Right lobe of liver (tissue), 6 donors: ENCODE data around the gene PIK3C2G. TPM values are rescaled to one million over a fixed set of nuclear protein-coding genes. Genes with fewer than 3 reads are reported as not detected.

Experiments used
- ATAC-seq, 4 donors: fragments of 200-7000 bp; cut with Tn5 transposase; one replicate each; pipeline ENCODE4 v1.9.1; 2020; ENCODE audit warnings: mild to moderate bottlenecking in 4 of 4, moderate library complexity in 4 of 4
- DNase-seq, 3 donors: peaks; one replicate each; pipeline ENCODE4 v3.0.0-alpha.2; 2020
- H3K27ac ChIP-seq, 3 donors: fragments of 200-600 bp; one replicate each; pipeline ENCODE4 v1.8.0; 2022
- H3K27me3 ChIP-seq, 2 donors: fragments of 200-600 bp; one replicate each; pipeline ENCODE4 v1.8.0; 2022
- H3K36me3 ChIP-seq, 4 donors: fragments of 200-600 bp; sonication (generic) in 1 of 4; one replicate each; pipeline versions ENCODE4 v1.5.1 to v1.8.0; 2017 to 2022; ENCODE audit warnings: control low read depth in 1 of 4
- H3K4me1 ChIP-seq, 4 donors: fragments of 200-600 bp; sonication (generic) in 1 of 4; one replicate each; pipeline versions ENCODE4 v1.5.1 to v1.8.0; 2017 to 2022; ENCODE audit warnings: control low read depth in 1 of 4
- H3K4me3 ChIP-seq, 3 donors: fragments of 200-600 bp; one replicate each; pipeline ENCODE4 v1.8.0; 2022
- H3K9me3 ChIP-seq, 4 donors: fragments of 200-600 bp; sonication (generic) in 1 of 4; one replicate each; pipeline versions ENCODE4 v1.5.1 to v1.8.0; 2017 to 2022; ENCODE audit warnings: control low read depth in 1 of 4
- CTCF ChIP-seq, 4 donors: fragments of 200-600 bp in 3 of 4; fragments of 450-650 bp in 1 of 4; IDR thresholded peaks; one replicate each; pipeline versions ENCODE4 v1.5.1 to v1.8.0; 2016 to 2022; ENCODE audit warnings: antibody characterized with exemption in 4 of 4, mild to moderate bottlenecking in 2 of 4
- POLR2A ChIP-seq: fragments of 450-650 bp; IDR thresholded peaks from one replicate; pipeline ENCODE4 v1.6.1; 2017; ENCODE audit warnings: antibody characterized with exemption, mild to moderate bottlenecking
- WGBS: methylation state at CpG from one replicate; pipeline ENCODE4 v1.1.6; 2018; ENCODE audit warnings: low coverage, low lambda C conversion rate; ENCODE audit not compliant: insufficient coverage; ENCODE audit errors: missing lambda C conversion rate; 5-methylcytosine and 5-hydroxymethylcytosine counted together
- intact Hi-C, 2 donors: fragments of 100-400 bp; cut with DNase I; formaldehyde crosslinking; loops; one replicate each; pipeline versions ENCODE4 v1.11.2 to v1.14.1; 2022
- total RNA-seq, 6 experiments: library from RNA; depleted of rRNA in 2 of 6; stranded (reverse); fragments of >200 nt in 2 of 6; fragmentation: NEBNext Ultra II Directional in 3 of 6; extraction: Animal tissue kit (Norgen Biotek cat#: 25700) in 3 of 6; gene quantifications; one replicate each; pipeline versions ENCODE4 v1.1.0 to v1.2.4, GENCODE V29; 2016 to 2023
- donor health status: DM: no; HTN: yes; CAD: no.
- donor health status: DM: no; HTN: no; CAD: no.
- donor health status: DM: no; HTN: no; CAD: no.
- donor health status: DM: no; HTN: yes; CAD: no.
- donor health status: DM: no; HTN: yes; CAD: no.

Gene PIK3C2G
- total RNA-seq, 6 experiments from 2014 or later: 12.5 to 30.5 (median 24.8) TPM

GRCh38 chr12:18277196-18277595, 15.9 kb downstream of the PIK3C2G start:
- intact Hi-C loops: no loop called here
- Histone ChIP-seq H3K9me3 (no peaks in the 10 kb centered on the region), H3K27ac (no peak overlapping the region), H3K4me1 (no peaks in the 10 kb centered on the region), H3K36me3 (no peaks in the 10 kb centered on the region), H3K27me3 (no peaks in the 10 kb centered on the region), H3K4me3 (no peak overlapping the region)
- ATAC-seq (no peak), DNase-seq (no peak)
- WGBS: 100% methylated on average over 1 of the region's 1 CpG
- no peak for TF ChIP-seq CTCF (IDR thresholded peaks at IDR 0.05)
- no peak for TF ChIP-seq POLR2A

- Histone ChIP-seq H3K4me1 (no peaks in the 10 kb centered on the region), H3K9me3 (no peaks in the 10 kb centered on the region), H3K4me3 (no peak overlapping the region), H3K27ac (no peak overlapping the region), H3K27me3 (no peaks in the 10 kb centered on the region), H3K36me3 (no peaks in the 10 kb centered on the region)
- ATAC-seq (no peak), DNase-seq (no peak)
- no peak for TF ChIP-seq CTCF (IDR thresholded peaks at IDR 0.05)
- no peak for TF ChIP-seq POLR2A
- intact Hi-C loops: no loop called here
- WGBS: 57% methylated on average over 1 of the region's 1 CpG
These were observed 19.4 kb downstream of the PIK3C2G start for GRCh38 chr12:18280728-18281127.

- Histone ChIP-seq H3K27ac (no peak overlapping the region), H3K27me3 (no peaks in the 10 kb centered on the region), H3K36me3 (peaks cover 0 to 5% (median 0%) of the 10 kb centered on the region in 4 donors), H3K4me1 (no peaks in the 10 kb centered on the region), H3K9me3 (no peaks in the 10 kb centered on the region), H3K4me3 (no peak overlapping the region)
- no peak for ATAC-seq
- no peak for DNase-seq
- WGBS: 64% methylated on average over 3 of the region's 3 CpGs
- intact Hi-C loops: no loop called here
- TF ChIP-seq POLR2A: no peak
- TF ChIP-seq CTCF (IDR thresholded peaks at IDR 0.05): no peak
These were observed 20.6 kb downstream of the PIK3C2G start for GRCh38 chr12:18281941-18282340.

GRCh38 chr12:18283831-18284230, 22.5 kb downstream of the PIK3C2G start:
- H3K4me3 ChIP-seq: no peak overlapping the region
- H3K9me3 ChIP-seq: no peaks in the 10 kb centered on the region
- peaks cover 0 to 5% (median 0%) of the 10 kb centered on the region in 4 donors for H3K36me3 ChIP-seq
- H3K4me1 ChIP-seq: no peaks in the 10 kb centered on the region
- DNase-seq: no peak
- H3K27ac ChIP-seq: no peak overlapping the region
- ATAC-seq: no peak
- intact Hi-C loops: no loop called here
- 67% methylated on average over 4 of the region's 4 CpGs for WGBS
- no peak for TF ChIP-seq CTCF (IDR thresholded peaks at IDR 0.05)
- TF ChIP-seq POLR2A: no peak
- no peaks in the 10 kb centered on the region for H3K27me3 ChIP-seq

- no peaks in the 10 kb centered on the region for H3K4me1 ChIP-seq
- ATAC-seq (no peak), DNase-seq (no peak)
- H3K36me3 ChIP-seq: peaks cover 0 to 5% (median 0%) of the 10 kb centered on the region in 4 donors
- H3K4me3 ChIP-seq: no peak overlapping the region
- WGBS: 46% methylated on average over 3 of the region's 3 CpGs
- intact Hi-C loops: no loop called here
- H3K27ac ChIP-seq: no peak overlapping the region
- H3K9me3 ChIP-seq: no peaks in the 10 kb centered on the region
- no peak for TF ChIP-seq CTCF (IDR thresholded peaks at IDR 0.05)
- TF ChIP-seq POLR2A: no peak
- H3K27me3 ChIP-seq: no peaks in the 10 kb centered on the region
These were observed 23.1 kb downstream of the PIK3C2G start for GRCh38 chr12:18284386-18284785.
